K562 (cell line): ENCODE results near the gene TTLL10. TPM values are rescaled to one million over a fixed set of nuclear protein-coding genes. Genes with fewer than 3 reads are reported as not detected.
"Not testable (repeated sequence)": the region's sequence is repeated elsewhere in the genome, so short reads cannot be mapped to it uniquely, and the experiment has no call there.

Source experiments
- ATAC-seq: fragments of 200-7000 bp; cut with Tn5 transposase; 3 replicates; pipeline ENCODE4 v1.9.1; 2020; ENCODE audit warnings: moderate library complexity
- BruUV-seq: library from RNA; stranded (reverse); fragments of 400-500 nt; replicated peaks from 2 replicates; lab custom pipeline; 2021; lab: Mats Ljungman, UMichigan
- CTCF ChIA-PET: fragments of 300-600 bp; formaldehyde crosslinking; extraction: SDS; loops from one replicate; lab custom pipeline; 2021; ENCODE audit warnings: low intra/inter-chr PET ratio; lab: Yijun Ruan, JAX
- POLR2A ChIA-PET: fragments of 300-600, 350-650 bp; sonication (Branson Sonifier 250); formaldehyde crosslinking; extraction: SDS; loops from one replicate; lab custom pipeline; 2021; ENCODE audit warnings: antibody characterized with exemption, inconsistent platforms; lab: Yijun Ruan, JAX
- DNase-seq, 4 experiments: peaks; one replicate each; pipeline versions ENCODE4 v3.0.0 to v3.0.0-alpha.2; 2011 to 2018; ENCODE audit warnings: low spot score in 3 of 4, mixed read lengths in 3 of 4; ENCODE audit errors: extremely low read depth in 1 of 4
- FAIRE-seq: peaks from 2 replicates; lab custom pipeline; 2011; peaks lifted over from hg19 to GRCh38; lab: Jason Lieb, UNC
- H2AFZ ChIP-seq: 2 replicates; pipeline ENCODE4 v1.6.0; 2011; ENCODE audit warnings: low read depth, low read length, control low read depth, inconsistent platforms
- H3K27ac ChIP-seq: fragments of 200-600 bp; 3 replicates; pipeline ENCODE4 v1.8.0; 2011; ENCODE audit warnings: low read depth, mild to moderate bottlenecking, control low read depth, inconsistent platforms, low read length, moderate library complexity, mixed read lengths; ENCODE audit errors: extremely low read depth
- H3K27me3 ChIP-seq, 2 experiments: fragments of 300-600 bp in 1 of 2; 2 replicates in 1 of 2; 3 replicates in 1 of 2; pipeline versions ENCODE4 v1.6.0 to v1.8.0; 2011; ENCODE audit warnings: inconsistent platforms in 2 of 2, low read length in 2 of 2, mild to moderate bottlenecking in 1 of 2, mixed read lengths in 1 of 2, moderate library complexity in 1 of 2; ENCODE audit not compliant: control insufficient read depth in 2 of 2, insufficient read depth in 2 of 2
- H3K36me3 ChIP-seq: fragments of 300-600 bp; 3 replicates; pipeline ENCODE4 v1.8.0; 2011; ENCODE audit warnings: mild to moderate bottlenecking, low read length, inconsistent platforms; ENCODE audit not compliant: control insufficient read depth, insufficient read depth
- H3K4me1 ChIP-seq, 2 experiments: fragments of 200-600 bp in 1 of 2; replicated peaks in 1 of 2; 2 replicates in 1 of 2; 3 replicates in 1 of 2; pipeline versions ENCODE4 v1.5.1 to v1.8.0; 2011; ENCODE audit warnings: inconsistent platforms in 2 of 2, low read length in 2 of 2, mild to moderate bottlenecking in 1 of 2, mixed read lengths in 1 of 2, moderate library complexity in 1 of 2; ENCODE audit not compliant: control insufficient read depth in 2 of 2, insufficient read depth in 2 of 2
- H3K4me2 ChIP-seq: 2 replicates; pipeline ENCODE4 v1.6.1; 2011; ENCODE audit warnings: low read length, control low read depth, inconsistent platforms, mixed read lengths; ENCODE audit not compliant: insufficient read depth
- H3K4me3 ChIP-seq: fragments of 200-600 bp; sonication (generic), shearing (Covaris generic); 2 replicates; pipeline ENCODE4 v1.5.1; 2016; ENCODE audit warnings: control low read depth, inconsistent platforms
- H3K79me2 ChIP-seq: fragments of 200-600 bp; 3 replicates; pipeline ENCODE4 v1.8.0; 2011; ENCODE audit warnings: low read length, inconsistent platforms; ENCODE audit not compliant: control insufficient read depth, insufficient read depth
- H3K9ac ChIP-seq, 2 experiments: 2 replicates each; pipeline versions ENCODE4 v1.6.0 to v1.6.1; 2011; ENCODE audit warnings: low read depth in 2 of 2, low read length in 2 of 2, control low read depth in 1 of 2, inconsistent platforms in 1 of 2, mild to moderate bottlenecking in 1 of 2, mixed read lengths in 1 of 2; ENCODE audit not compliant: insufficient read depth in 1 of 2
- H3K9me1 ChIP-seq: one replicate; pipeline ENCODE4 v1.6.0; 2011; ENCODE audit warnings: inconsistent platforms, mild to moderate bottlenecking, low read length, moderate library complexity; ENCODE audit not compliant: control insufficient read depth, insufficient read depth
- H3K9me3 ChIP-seq: replicated peaks from 2 replicates; pipeline ENCODE4 v1.5.1; 2011; ENCODE audit warnings: low read depth, low read length, inconsistent platforms; ENCODE audit not compliant: control insufficient read depth, insufficient read depth
- H4K20me1 ChIP-seq: replicated peaks from 2 replicates; pipeline ENCODE4 v1.6.1; 2011; ENCODE audit warnings: low read length, inconsistent platforms, mixed read lengths; ENCODE audit not compliant: control insufficient read depth, insufficient read depth
- TRIM24 ChIP-seq, 2 experiments: fragments of 450-650 bp; IDR thresholded peaks; 2 replicates each; pipeline ENCODE4 v1.6.1; 2016
- WGBS: fragments of 100-300 bp; shearing (Covaris generic); methylation state at CpG from one replicate; pipeline ENCODE4 v1.1.6; 2016; ENCODE audit warnings: low coverage, mixed read lengths; ENCODE audit not compliant: insufficient coverage; ENCODE audit errors: missing lambda C conversion rate; 5-methylcytosine and 5-hydroxymethylcytosine counted together
- in situ Hi-C: fragments of 300-500 bp; cut with MboI; formaldehyde crosslinking; loops from 4 replicates; pipeline ENCODE4 v1.15.0; 2018; ENCODE audit warnings: inconsistent platforms, mixed read lengths
- intact Hi-C: fragments of 100-400 bp; cut with micrococcal nuclease; formaldehyde crosslinking; loops from 2 replicates; pipeline ENCODE4 v1.14.2; 2022
- polyA plus RNA-seq, 8 experiments: library from polyadenylated mRNA; depleted of rRNA in 4 of 8; stranded (reverse) in 5 of 8; unstranded in 3 of 8; fragments of >200 nt; fragmentation: Nextera tagmentation in 2 of 8; fragmentation: Illumina TruSeq in 1 of 8; extraction: Ambion mirVana in 2 of 8; extraction: Trizol in 1 of 8; gene quantifications; 2 replicates each; pipeline versions ENCODE4 v1.2.1 to v1.2.3, GENCODE V29; 2011 to 2014; ENCODE audit warnings: inconsistent platforms in 1 of 8, missing spikeins in 1 of 8
- total RNA-seq, 7 experiments: library from RNA; depleted of rRNA in 6 of 7; stranded (reverse); fragments of >200 nt in 6 of 7; fragmentation: Illumina TruSeq in 2 of 7; extraction: Trizol in 2 of 7; gene quantifications; 2 replicates each; pipeline versions ENCODE4 v1.2.1 to v1.2.3, GENCODE V29; 2011 to 2021; ENCODE audit warnings: low replicate concordance in 1 of 7

The TTLL10 gene
- total and polyA plus RNA-seq, 9 of the 15 experiments (the other 6 are each of a cell fraction or from before 2014, with no cell fraction given): not detected

DNA sequence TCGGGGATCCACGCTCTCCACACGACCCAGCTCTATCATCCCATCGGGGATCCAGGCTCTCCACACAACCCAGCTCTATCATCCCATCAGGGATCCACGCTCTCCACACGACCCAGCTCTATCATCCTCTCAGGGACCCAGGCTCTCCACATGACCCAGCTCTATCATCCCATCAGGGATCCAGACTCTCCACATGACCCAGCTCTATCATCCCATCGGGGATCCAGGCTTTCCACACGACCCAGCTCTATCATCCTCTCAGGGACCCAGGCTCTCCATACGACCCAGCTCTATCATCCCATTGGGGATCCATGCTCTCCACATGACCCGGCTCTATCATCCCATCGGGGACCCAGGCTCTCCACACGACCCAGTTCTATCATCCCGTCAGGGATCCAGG is 21.2 kb upstream of the TTLL10 start:
- H3K4me3 ChIP-seq, H3K9ac ChIP-seq, H3K9me3 ChIP-seq, ATAC-seq, DNase-seq, H4K20me1 ChIP-seq, FAIRE-seq, CTCF ChIA-PET, H3K4me2 ChIP-seq, H3K36me3 ChIP-seq, H3K27ac ChIP-seq, H2AFZ ChIP-seq, in situ Hi-C loops, intact Hi-C loops, H3K9me1 ChIP-seq, H3K79me2 ChIP-seq, BruUV-seq: not testable (repeated sequence)
- peaks cover 13 to 54% of the 10 kb centered on the region in 2 experiments for H3K4me1 ChIP-seq
- POLR2A ChIA-PET: interaction anchor here (0.6 to 0.8 kb wide), 3 partner anchors 15 to 442 kb away, joined by 3 read pairs; no protein-coding TSS in a partner anchor
- WGBS: 27% methylated on average over 13 of the region's 13 CpGs
- peak in 1 of 2 experiments; percentile 39; a peak in 1 of 4 replicates for TF ChIP-seq TRIM24 (IDR thresholded peaks at IDR 0.05)
- H3K27me3 ChIP-seq: peaks cover 19 to 30% of the 10 kb centered on the region in 2 experiments

DNA sequence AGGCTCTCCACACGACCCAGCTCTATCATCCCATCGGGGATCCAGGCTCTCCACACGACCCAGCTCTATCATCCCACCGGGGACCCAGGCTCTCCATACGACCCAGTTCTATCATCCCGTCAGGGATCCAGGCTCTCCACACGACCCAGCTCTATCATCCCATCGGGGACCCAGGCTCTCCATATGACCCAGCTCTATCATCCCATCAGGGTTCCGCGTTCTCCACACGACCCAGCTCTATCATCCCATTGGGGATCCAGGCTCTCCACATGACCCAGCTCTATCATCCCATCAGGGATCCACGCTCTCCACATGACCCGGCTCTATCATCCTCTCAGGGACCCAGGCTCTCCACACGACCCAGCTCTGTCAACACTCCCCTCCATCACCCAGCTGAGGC is 20.5 kb upstream of the TTLL10 start:
- intact Hi-C loops, in situ Hi-C loops, H3K9me1 ChIP-seq, FAIRE-seq, H4K20me1 ChIP-seq, H3K9ac ChIP-seq, CTCF ChIA-PET, BruUV-seq, ATAC-seq, H3K4me2 ChIP-seq, H3K4me3 ChIP-seq, H2AFZ ChIP-seq, H3K9me3 ChIP-seq, H3K36me3 ChIP-seq, H3K79me2 ChIP-seq, DNase-seq, H3K27ac ChIP-seq: not testable (repeated sequence)
- H3K27me3 ChIP-seq: peaks cover 12 to 22% of the 10 kb centered on the region in 2 experiments; a peak in 4 of 5 replicates
- H3K4me1 ChIP-seq: peaks cover 19 to 58% of the 10 kb centered on the region in 2 experiments
- POLR2A ChIA-PET: interaction anchor here (0.7 to 1.0 kb wide), 2 partner anchors 9 to 22 kb away, joined by 3 read pairs; no protein-coding TSS in a partner anchor
- 32% methylated on average over 14 of the region's 14 CpGs for WGBS
